Glutamatergic neuron (in vitro differentiated cells): ENCODE measurements around the gene IMMP2L. TPM values are rescaled to one million over a fixed set of nuclear protein-coding genes. Genes with fewer than 3 reads are reported as not detected.

Source experiments
- DNase-seq: peaks from one replicate; pipeline ENCODE4 v3.0.0; 2022
- H3K27ac Mint-ChIP-seq: one replicate; pipeline ENCODE4 v1.8.0; 2020; ENCODE audit warnings: mild to moderate bottlenecking, mixed read lengths, inconsistent platforms; ENCODE audit not compliant: unreplicated experiment
- H3K27me3 Mint-ChIP-seq: one replicate; pipeline ENCODE4 v1.8.0; 2020; ENCODE audit warnings: mild to moderate bottlenecking, moderate library complexity, mixed read lengths, inconsistent platforms; ENCODE audit not compliant: unreplicated experiment
- H3K36me3 Mint-ChIP-seq: one replicate; pipeline ENCODE4 v1.8.0; 2020; ENCODE audit warnings: mild to moderate bottlenecking, mixed read lengths, inconsistent platforms; ENCODE audit not compliant: unreplicated experiment
- H3K4me1 Mint-ChIP-seq: one replicate; pipeline ENCODE4 v1.8.0; 2020; ENCODE audit warnings: mild to moderate bottlenecking, low read depth, mixed read lengths, inconsistent platforms; ENCODE audit not compliant: unreplicated experiment
- H3K4me3 Mint-ChIP-seq: one replicate; pipeline ENCODE4 v1.8.0; 2020; ENCODE audit warnings: mild to moderate bottlenecking, mixed read lengths, inconsistent platforms; ENCODE audit not compliant: unreplicated experiment
- H3K9me3 Mint-ChIP-seq: one replicate; pipeline ENCODE4 v1.8.0; 2020; ENCODE audit warnings: mild to moderate bottlenecking, moderate library complexity, mixed read lengths, inconsistent platforms; ENCODE audit not compliant: unreplicated experiment
- total RNA-seq: library from RNA; stranded (reverse); fragmentation: NEBNext Ultra II Directional; extraction: Animal tissue kit (Norgen Biotek cat#: 25700); gene quantifications from one replicate; pipeline ENCODE4 v1.2.1, GENCODE V29; 2021; ENCODE audit not compliant: unreplicated experiment
- TF ChIP-seq, protein P1 (sequence below): fragments of 200-600 bp; sonication (generic); IDR thresholded peaks from one replicate; pipeline ENCODE4 v1.5.0; 2021; ENCODE audit not compliant: partially characterized antibody, unreplicated experiment

The IMMP2L gene
- total RNA-seq, 1 donor from 2014 or later = 9.6 TPM

- H3K36me3 Mint-ChIP-seq = no peaks in the 10 kb centered on the region
- H3K9me3 Mint-ChIP-seq = no peaks in the 10 kb centered on the region
These were observed 783.0 kb downstream of the IMMP2L start for GRCh38 chr7:110779339-110779738.

DNA sequence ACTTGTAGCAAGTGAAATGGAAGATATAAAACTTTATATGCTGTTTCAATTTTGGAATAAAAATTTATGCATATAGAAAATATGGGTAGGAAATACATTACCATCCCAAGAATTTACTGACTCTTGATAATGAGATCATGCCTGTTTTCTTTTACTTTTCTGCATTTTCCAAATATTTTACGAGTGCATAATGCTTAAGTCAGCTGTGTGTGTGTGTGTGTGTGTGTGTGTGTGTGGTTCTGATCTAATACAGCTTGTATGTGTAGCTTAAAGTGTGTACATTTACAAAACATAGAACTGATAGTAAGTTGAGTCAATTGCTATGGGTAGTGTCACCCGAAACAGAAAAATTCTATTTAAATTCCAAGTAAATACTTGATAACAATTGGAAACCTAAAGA is 787.2 kb downstream of the IMMP2L start:
- Mint-ChIP-seq H3K4me3 (no peak overlapping the region), H3K36me3 (no peaks in the 10 kb centered on the region), H3K9me3 (no peaks in the 10 kb centered on the region), H3K27me3 (peaks cover 2% of the 10 kb centered on the region), H3K4me1 (no peaks in the 10 kb centered on the region), H3K27ac (no peak overlapping the region)
- DNase-seq = no peak
- TF ChIP-seq, protein P1, sequence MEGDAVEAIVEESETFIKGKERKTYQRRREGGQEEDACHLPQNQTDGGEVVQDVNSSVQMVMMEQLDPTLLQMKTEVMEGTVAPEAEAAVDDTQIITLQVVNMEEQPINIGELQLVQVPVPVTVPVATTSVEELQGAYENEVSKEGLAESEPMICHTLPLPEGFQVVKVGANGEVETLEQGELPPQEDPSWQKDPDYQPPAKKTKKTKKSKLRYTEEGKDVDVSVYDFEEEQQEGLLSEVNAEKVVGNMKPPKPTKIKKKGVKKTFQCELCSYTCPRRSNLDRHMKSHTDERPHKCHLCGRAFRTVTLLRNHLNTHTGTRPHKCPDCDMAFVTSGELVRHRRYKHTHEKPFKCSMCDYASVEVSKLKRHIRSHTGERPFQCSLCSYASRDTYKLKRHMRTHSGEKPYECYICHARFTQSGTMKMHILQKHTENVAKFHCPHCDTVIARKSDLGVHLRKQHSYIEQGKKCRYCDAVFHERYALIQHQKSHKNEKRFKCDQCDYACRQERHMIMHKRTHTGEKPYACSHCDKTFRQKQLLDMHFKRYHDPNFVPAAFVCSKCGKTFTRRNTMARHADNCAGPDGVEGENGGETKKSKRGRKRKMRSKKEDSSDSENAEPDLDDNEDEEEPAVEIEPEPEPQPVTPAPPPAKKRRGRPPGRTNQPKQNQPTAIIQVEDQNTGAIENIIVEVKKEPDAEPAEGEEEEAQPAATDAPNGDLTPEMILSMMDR = no peak

More at GRCh38 chr7:110779339-110779738, 783.0 kb downstream of the IMMP2L start:
- Mint-ChIP-seq H3K27ac (no peak overlapping the region), H3K4me1 (peaks cover 6% of the 10 kb centered on the region), H3K27me3 (no peaks in the 10 kb centered on the region), H3K4me3 (no peak overlapping the region)
- TF ChIP-seq, protein P1 = no peak
- no peak for DNase-seq

DNA sequence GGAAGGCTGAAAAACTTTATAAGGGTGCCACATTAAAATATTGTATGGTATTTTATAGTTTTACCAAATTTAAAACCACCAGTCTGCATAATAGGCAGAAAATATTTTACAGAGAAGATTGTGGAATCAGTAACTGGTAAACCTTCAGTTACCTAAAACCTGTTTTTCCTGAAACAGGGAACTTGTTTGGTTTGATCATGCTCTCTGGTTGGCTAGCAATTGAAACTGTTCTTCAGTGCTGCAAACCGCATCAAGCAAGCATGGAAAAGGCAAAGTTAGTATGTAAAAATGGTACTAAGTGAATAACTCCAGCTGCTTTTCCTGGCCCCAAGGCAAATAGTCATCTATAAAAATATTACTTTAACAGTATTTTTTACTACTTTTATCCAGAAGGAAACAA is 788.2 kb downstream of the IMMP2L start:
- Mint-ChIP-seq H3K27ac (no peak overlapping the region), H3K9me3 (no peaks in the 10 kb centered on the region), H3K27me3 (peaks cover 2% of the 10 kb centered on the region), H3K36me3 (no peaks in the 10 kb centered on the region), H3K4me3 (no peak overlapping the region), H3K4me1 (peaks cover under 1% of the 10 kb centered on the region)
- TF ChIP-seq, protein P1 = no peak
- no peak for DNase-seq

GRCh38 chr7:110772615-110773014 is 789.7 kb downstream of the IMMP2L start:
- H3K27me3 Mint-ChIP-seq = peaks cover 2% of the 10 kb centered on the region
- H3K9me3 Mint-ChIP-seq = no peaks in the 10 kb centered on the region
- no peaks in the 10 kb centered on the region for H3K36me3 Mint-ChIP-seq
- no peak for DNase-seq
- no peak overlapping the region for H3K27ac Mint-ChIP-seq
- H3K4me1 Mint-ChIP-seq = peaks cover 5% of the 10 kb centered on the region
- no peak overlapping the region for H3K4me3 Mint-ChIP-seq
- TF ChIP-seq, protein P1 = no peak

DNA sequence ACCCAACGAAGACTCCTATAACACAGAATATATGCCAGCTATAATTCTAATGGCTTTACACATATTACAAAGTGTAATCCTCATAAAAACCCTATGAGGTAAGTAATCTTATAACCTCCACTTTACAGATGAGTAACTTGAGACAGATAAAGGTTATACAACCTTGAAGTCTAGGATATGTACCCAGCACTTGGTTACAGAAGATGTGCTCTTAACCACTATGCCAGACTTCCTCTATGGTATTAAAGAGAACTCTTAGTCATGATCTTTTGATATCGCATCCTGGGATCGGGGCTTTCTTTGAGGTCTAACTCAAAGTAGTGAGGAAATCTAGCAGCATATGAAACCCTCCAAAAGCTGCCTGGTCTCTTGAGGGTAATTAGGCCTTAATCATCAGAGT is 790.6 kb downstream of the IMMP2L start:
- H3K27ac Mint-ChIP-seq = no peak overlapping the region
- peaks cover 2% of the 10 kb centered on the region for H3K27me3 Mint-ChIP-seq
- DNase-seq = no peak
- no peak overlapping the region for H3K4me3 Mint-ChIP-seq
- peaks cover 8% of the 10 kb centered on the region for H3K4me1 Mint-ChIP-seq
- TF ChIP-seq, protein P1 = no peak
- no peaks in the 10 kb centered on the region for H3K9me3 Mint-ChIP-seq
- no peaks in the 10 kb centered on the region for H3K36me3 Mint-ChIP-seq
